ENCODE measurements around the gene SRF.

SRF gene

GRCh38 chr6:43146709-43147688 lies 24.1 kb upstream of the SRF start:
- in situ Hi-C loops (cut with MboI; ENCODE audit: low sequenced_read_pairs) = loop anchor here (5.0 kb wide), 1 partner anchor 245 kb away; no protein-coding TSS in a partner anchor

- in situ Hi-C loops (cut with MboI; ENCODE audit: low sequenced_read_pairs) = loop anchor here (5.0 kb wide), 1 partner anchor 246 kb away; no protein-coding TSS in a partner anchor
Observed at GRCh38 chr6:43147691-43148477, 23.2 kb upstream of the SRF start.

GRCh38 chr6:43149265-43149664 lies 21.8 kb upstream of the SRF start:
- in situ Hi-C loops (cut with MboI; ENCODE audit: low sequenced_read_pairs) = loop anchor here (5.0 kb wide), 1 partner anchor 247 kb away; no protein-coding TSS in a partner anchor

GRCh38 chr6:43150051-43150751 lies 20.9 kb upstream of the SRF start:
- in situ Hi-C loops (cut with MboI; ENCODE audit: low sequenced_read_pairs) = no loop called here

GRCh38 chr6:43159599-43159998 lies 11.5 kb upstream of the SRF start:
- in situ Hi-C loops (cut with MboI; ENCODE audit: low sequenced_read_pairs) = no loop called here

GRCh38 chr6:43163899-43164298 lies 7.2 kb upstream of the SRF start:
- in situ Hi-C loops (cut with MboI; ENCODE audit: low sequenced_read_pairs) = no loop called here

GRCh38 chr6:43170417-43170930 lies 595 bp upstream of the SRF start:
- in situ Hi-C loops (cut with MboI; ENCODE audit: low sequenced_read_pairs) = no loop called here

- in situ Hi-C loops (cut with MboI; ENCODE audit: low sequenced_read_pairs) = no loop called here
Observed at GRCh38 chr6:43171707-43172103, 636 bp downstream of the SRF start.

GRCh38 chr6:43172104-43173007 lies 1.3 kb downstream of the SRF start:
- in situ Hi-C loops (cut with MboI; ENCODE audit: low sequenced_read_pairs) = no loop called here

GRCh38 chr6:43173591-43174262 lies 2.7 kb downstream of the SRF start:
- in situ Hi-C loops (cut with MboI; ENCODE audit: low sequenced_read_pairs) = no loop called here

- in situ Hi-C loops (cut with MboI; ENCODE audit: low sequenced_read_pairs) = no loop called here
Observed at GRCh38 chr6:43174263-43175112, 3.4 kb downstream of the SRF start.

GRCh38 chr6:43175676-43176422 lies 4.8 kb downstream of the SRF start:
- in situ Hi-C loops (cut with MboI; ENCODE audit: low sequenced_read_pairs) = no loop called here

- in situ Hi-C loops (cut with MboI; ENCODE audit: low sequenced_read_pairs) = no loop called here
Observed at GRCh38 chr6:43176423-43176786, 5.3 kb downstream of the SRF start.

- in situ Hi-C loops (cut with MboI; ENCODE audit: low sequenced_read_pairs) = no loop called here
Observed at GRCh38 chr6:43178150-43178549, 7.1 kb downstream of the SRF start.

GRCh38 chr6:43178951-43179830 lies 8.1 kb downstream of the SRF start:
- in situ Hi-C loops (cut with MboI; ENCODE audit: low sequenced_read_pairs) = no loop called here

GRCh38 chr6:43180058-43180457 lies 9.0 kb downstream of the SRF start:
- in situ Hi-C loops (cut with MboI; ENCODE audit: low sequenced_read_pairs) = no loop called here

GRCh38 chr6:43180985-43181384 lies 9.9 kb downstream of the SRF start:
- in situ Hi-C loops (cut with MboI; ENCODE audit: low sequenced_read_pairs) = no loop called here

Measured in HL-60/S4 (cell line).